Central memory CD8-positive, alpha-beta T cell (primary cell): ENCODE data around the gene ADGRB2.
"Not testable (repeated sequence)": the region's sequence is repeated elsewhere in the genome, so short reads cannot be mapped to it uniquely, and the experiment has no call there.

Experiments
- ATAC-seq: fragments of 150-1000 bp; cut with Tn5 transposase; replicated peaks from 2 replicates; pipeline ENCODE4 v1.10.0; 2022; ENCODE audit warnings: mild to moderate bottlenecking, moderate FRiP score, moderate number of reproducible peaks; ENCODE audit not compliant: poor library complexity, severe bottlenecking; ENCODE audit errors: extremely low read depth
- DNase-seq, 2 donors: peaks; one replicate each; pipeline ENCODE4 v3.0.0; 2021; ENCODE audit warnings: low spot score in 2 of 2
- H3K27ac Mint-ChIP-seq: one replicate; pipeline ENCODE4 v1.8.0; 2022; ENCODE audit warnings: low read depth, mild to moderate bottlenecking, moderate library complexity, mixed read lengths
- H3K27me3 Mint-ChIP-seq: one replicate; pipeline ENCODE4 v1.8.0; 2022; ENCODE audit warnings: mixed read lengths
- H3K36me3 Mint-ChIP-seq: one replicate; pipeline ENCODE4 v1.8.0; 2022; ENCODE audit warnings: mild to moderate bottlenecking, moderate library complexity, mixed read lengths; ENCODE audit not compliant: insufficient read depth
- H3K4me1 Mint-ChIP-seq: one replicate; pipeline ENCODE4 v1.8.0; 2022; ENCODE audit warnings: mixed read lengths
- H3K4me3 Mint-ChIP-seq: one replicate; pipeline ENCODE4 v1.8.0; 2022; ENCODE audit warnings: mild to moderate bottlenecking, moderate library complexity, mixed read lengths
- H3K9me3 Mint-ChIP-seq: one replicate; pipeline ENCODE4 v1.8.0; 2022; ENCODE audit warnings: mixed read lengths

The ADGRB2 gene

GRCh38 chr1:31712630-31713029, 51.5 kb downstream of the ADGRB2 start:
- peaks cover 21% of the 10 kb centered on the region for H3K4me1 Mint-ChIP-seq
- no peak for ATAC-seq
- H3K4me3 Mint-ChIP-seq = no peak overlapping the region
- H3K9me3 Mint-ChIP-seq = no peaks in the 10 kb centered on the region
- H3K36me3 Mint-ChIP-seq = peaks cover 1% of the 10 kb centered on the region
- H3K27ac Mint-ChIP-seq = no peak overlapping the region
- no peak for DNase-seq
- H3K27me3 Mint-ChIP-seq = peaks cover 69% of the 10 kb centered on the region

DNA sequence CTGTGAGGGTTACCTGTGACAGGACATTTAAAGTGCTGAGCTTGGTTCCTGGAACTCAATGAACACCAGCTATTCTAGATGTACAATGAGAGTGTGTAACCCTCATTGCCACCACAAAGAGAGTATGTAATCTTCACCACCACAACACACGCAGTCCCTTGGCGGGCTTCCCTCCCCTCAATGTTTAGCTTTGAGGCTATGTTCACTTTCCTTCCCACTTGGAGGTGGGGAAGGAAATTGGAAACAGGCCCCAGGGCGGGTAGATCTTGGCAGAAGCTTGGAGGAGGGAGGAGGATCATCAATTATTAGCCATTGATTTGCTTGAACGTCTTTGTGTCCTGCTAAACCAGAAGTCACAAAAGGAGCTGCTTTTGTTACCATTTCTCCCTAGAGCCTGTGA, 52.1 kb downstream of the ADGRB2 start:
- peaks cover 24% of the 10 kb centered on the region for H3K4me1 Mint-ChIP-seq
- DNase-seq (no peak), ATAC-seq (no peak)
- peaks cover 64% of the 10 kb centered on the region for H3K27me3 Mint-ChIP-seq
- H3K36me3 Mint-ChIP-seq = peaks cover 1% of the 10 kb centered on the region
- no peak overlapping the region for H3K27ac Mint-ChIP-seq
- no peak overlapping the region for H3K4me3 Mint-ChIP-seq
- no peaks in the 10 kb centered on the region for H3K9me3 Mint-ChIP-seq

DNA sequence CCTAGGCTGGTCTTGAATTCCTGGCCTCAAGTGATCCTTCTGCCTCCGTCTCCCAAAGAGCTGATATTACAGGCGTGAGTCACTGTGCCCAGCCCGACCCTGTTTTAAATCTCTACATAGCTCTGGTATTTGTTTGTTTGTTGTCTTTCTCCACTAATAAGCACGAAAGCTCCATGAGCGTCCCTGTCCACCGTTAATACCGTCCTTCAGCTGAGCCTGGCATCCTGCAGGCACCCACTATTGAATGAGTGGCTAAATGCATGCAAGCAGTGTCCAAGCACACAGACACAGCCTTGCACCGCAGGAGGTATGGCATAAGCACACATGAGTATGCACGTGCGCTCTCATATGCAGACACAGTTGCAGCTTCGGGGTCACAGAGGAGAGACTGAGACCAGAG, 55.8 kb downstream of the ADGRB2 start:
- no peak for ATAC-seq
- no peak for DNase-seq
- H3K9me3 Mint-ChIP-seq = no peaks in the 10 kb centered on the region
- H3K36me3 Mint-ChIP-seq = no peaks in the 10 kb centered on the region
- no peak overlapping the region for H3K4me3 Mint-ChIP-seq
- H3K27ac Mint-ChIP-seq = peak overlapping the region; percentile 3
- peaks cover 23% of the 10 kb centered on the region for H3K4me1 Mint-ChIP-seq
- H3K27me3 Mint-ChIP-seq = peaks cover 28% of the 10 kb centered on the region

DNA sequence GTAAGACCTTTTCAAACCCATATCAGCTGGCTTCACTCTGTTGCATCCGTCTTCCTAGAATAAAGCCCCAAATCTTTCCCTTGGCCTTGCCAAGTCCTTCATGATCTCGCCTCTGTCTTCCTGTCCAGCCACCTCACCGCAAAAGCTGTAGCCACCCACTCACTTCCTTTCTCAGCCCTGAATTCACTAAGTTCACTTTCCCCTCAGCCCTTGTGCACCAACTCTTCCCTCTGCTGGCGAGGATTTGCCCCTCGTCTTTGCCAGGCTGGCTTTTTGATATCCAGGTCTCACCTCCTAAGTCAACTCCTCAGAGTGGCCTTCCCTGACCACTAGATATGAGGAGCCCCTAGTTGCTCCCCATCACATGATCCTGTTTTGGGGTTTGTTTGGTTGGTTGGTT, 56.4 kb downstream of the ADGRB2 start:
- Mint-ChIP-seq H3K4me1 (peaks cover 23% of the 10 kb centered on the region), H3K4me3 (no peak overlapping the region), H3K27ac (no peak overlapping the region), H3K9me3 (no peaks in the 10 kb centered on the region), H3K27me3 (peaks cover 22% of the 10 kb centered on the region), H3K36me3 (no peaks in the 10 kb centered on the region)
- ATAC-seq = no peak
- no peak for DNase-seq

DNA sequence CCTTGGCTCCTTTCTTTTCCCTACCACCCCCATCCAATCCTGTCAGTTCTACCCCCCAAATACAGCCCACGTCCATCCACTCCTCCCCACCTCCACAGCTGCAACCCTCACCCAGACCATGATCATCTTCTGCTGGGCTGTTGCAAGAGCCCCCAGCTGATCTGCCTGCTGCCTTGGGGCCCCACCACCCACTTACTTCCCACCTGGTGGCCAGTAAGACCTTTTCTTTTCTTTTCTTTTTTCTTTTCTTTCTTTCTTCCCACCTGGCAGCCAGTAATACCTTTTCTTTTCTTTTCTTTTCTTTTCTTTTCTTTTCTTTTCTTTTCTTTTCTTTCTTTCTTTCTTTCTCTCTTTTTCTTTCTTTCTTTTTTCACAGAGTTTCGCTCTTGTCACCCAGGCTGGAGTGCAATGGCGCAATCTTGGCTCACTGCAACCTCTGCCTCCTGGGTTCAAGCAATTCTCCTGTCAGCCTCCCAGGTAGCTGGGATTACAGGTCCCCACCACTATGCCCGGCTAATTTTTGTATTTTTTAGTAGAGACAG, 57.0 kb downstream of the ADGRB2 start:
- Mint-ChIP-seq H3K27me3 (peaks cover 16% of the 10 kb centered on the region), H3K4me1 (peaks cover 23% of the 10 kb centered on the region)
- H3K4me3 Mint-ChIP-seq, H3K9me3 Mint-ChIP-seq, H3K36me3 Mint-ChIP-seq, DNase-seq, ATAC-seq, H3K27ac Mint-ChIP-seq: not testable (repeated sequence)

- ATAC-seq (no peak), DNase-seq (no peak)
- Mint-ChIP-seq H3K36me3 (no peaks in the 10 kb centered on the region), H3K4me1 (peaks cover 23% of the 10 kb centered on the region), H3K27ac (no peak overlapping the region), H3K9me3 (no peaks in the 10 kb centered on the region), H3K4me3 (no peak overlapping the region), H3K27me3 (peaks cover 13% of the 10 kb centered on the region)
Measured at GRCh38 chr1:31706384-31707058, 57.6 kb downstream of the ADGRB2 start.

DNA sequence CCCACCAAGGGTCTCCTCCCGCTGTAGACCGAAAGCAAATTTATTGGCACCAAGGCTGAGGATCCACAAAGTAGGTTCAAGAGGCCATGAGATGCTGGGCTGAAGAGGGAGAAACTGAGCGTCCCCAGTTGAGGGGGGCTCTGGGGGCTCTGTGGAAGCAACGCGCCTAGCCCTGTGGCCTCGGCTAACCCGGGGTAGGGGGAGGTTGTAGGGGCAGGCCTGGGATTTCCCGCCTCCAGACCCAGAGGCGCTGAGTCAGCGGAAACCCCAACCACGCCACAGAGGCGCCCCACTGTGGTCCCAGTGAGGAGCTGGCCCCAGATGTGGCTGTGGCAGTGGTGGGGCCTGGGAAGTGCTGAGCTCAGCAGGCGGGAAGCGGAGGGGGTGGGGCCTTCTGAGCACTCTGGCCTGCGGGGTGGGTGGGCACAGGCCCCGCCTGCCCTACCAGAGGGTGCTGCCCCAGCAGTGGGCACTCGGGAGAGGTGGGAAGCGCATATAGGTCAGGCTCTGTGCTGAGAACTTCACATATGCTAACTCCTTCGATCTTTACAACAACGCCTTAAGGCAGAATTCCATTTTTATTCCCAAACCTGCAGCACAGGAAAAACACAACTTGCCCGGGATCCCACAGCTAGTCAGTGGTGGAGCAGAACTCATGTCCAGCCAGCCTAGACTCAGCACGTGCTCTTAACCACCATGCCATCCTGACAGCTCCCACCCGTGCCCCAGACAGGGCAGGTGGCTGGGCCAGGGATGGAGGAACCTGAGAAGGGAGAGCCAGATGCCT, 58.9 kb downstream of the ADGRB2 start:
- H3K9me3 Mint-ChIP-seq = no peaks in the 10 kb centered on the region
- peak overlapping the region; percentile 42 for H3K4me3 Mint-ChIP-seq
- ATAC-seq = peak; percentile 85
- no peak overlapping the region for H3K27ac Mint-ChIP-seq
- no peaks in the 10 kb centered on the region for H3K36me3 Mint-ChIP-seq
- H3K27me3 Mint-ChIP-seq = peaks cover 13% of the 10 kb centered on the region
- DNase-seq = peak in 1 of 2 donors; percentile 53
- peaks cover 34% of the 10 kb centered on the region for H3K4me1 Mint-ChIP-seq

DNA sequence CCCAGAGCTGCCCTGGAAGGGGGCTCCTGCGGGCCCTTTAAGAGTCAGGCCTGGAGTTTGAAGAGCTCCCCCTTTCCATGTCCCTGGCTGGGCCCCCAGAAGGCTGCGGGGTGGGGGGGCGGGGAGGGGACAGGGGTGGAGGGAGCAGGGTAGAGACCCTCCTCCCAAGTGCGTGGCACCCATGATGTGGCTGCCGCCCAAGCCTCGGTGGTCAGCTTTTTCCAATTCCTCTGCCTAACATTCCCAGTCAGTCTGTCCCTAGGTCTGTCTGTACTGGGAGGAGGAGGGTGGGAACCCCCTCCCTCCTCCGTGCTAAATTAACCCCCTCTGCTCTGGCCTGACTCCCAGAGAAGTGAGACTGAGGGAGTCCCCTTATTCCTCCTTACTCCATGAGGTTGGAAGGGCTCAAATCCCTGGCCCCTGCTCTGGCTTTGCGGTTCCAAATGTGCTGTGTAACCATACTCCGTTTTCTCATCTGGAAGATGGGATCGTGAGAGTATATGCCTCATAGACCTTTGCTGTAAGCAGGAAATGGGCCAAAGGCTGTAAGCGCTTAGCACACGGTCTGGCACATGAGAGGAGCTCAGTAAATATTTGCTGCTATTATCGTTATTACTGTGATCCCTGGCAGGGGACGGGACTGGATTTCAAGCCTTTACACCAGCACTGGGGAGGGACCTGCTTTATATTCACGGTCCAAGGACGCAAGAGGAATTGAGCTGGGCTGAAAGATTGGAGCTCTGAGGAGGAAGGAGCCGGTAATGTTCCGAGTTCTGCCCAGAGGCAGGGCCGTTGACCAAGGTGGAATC, 59.7 kb downstream of the ADGRB2 start:
- Mint-ChIP-seq H3K27ac (no peak overlapping the region), H3K4me3 (peak overlapping the region; percentile 42), H3K9me3 (no peaks in the 10 kb centered on the region), H3K27me3 (peaks cover 12% of the 10 kb centered on the region), H3K4me1 (peaks cover 40% of the 10 kb centered on the region), H3K36me3 (no peaks in the 10 kb centered on the region)
- DNase-seq (no peak), ATAC-seq (no peak)

DNA sequence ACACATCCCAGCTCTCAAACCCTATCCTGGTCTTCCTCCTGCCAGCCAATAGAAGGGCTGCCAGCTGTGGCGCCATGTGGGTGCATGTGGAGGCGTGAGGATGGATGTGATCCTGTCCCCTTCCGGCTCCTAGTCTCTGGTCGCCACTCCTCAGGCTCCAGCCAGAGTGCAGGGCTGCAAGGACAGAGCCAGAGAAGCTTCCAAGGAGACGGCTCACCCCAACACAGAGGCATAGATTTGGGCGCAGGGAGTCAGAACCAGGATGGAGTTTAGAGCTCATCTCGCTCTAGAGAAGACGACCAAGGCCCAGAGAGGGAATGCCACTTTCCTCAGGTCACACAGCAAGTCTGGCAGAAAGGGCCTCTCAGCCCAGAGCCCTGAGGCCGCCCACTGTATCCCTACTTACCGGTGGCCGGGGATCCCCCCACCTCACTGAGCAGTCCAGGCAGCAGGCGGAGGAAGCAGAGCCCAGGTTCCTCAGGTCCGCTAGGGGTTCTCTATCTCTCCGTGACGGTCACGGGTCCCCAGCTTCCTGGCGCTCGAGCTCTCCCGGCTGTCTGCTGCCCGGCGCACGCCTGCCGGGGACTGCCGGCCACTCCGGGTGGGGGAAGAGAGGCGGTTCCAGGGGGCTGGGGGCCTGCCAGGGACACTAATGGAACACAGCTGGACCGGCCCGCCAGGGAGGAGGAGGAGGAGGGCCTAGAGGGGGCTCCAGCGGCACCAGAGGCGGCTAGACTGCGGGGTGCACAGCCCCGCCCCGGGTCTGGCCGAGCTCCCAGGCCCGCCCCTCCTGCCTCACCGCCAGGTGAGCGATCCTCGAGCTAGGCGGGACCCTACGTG, 60.5 kb downstream of the ADGRB2 start, which contains the start of gene COL16A1:
COL16A1 (minus strand) TSS at position 587 of the 840 bp plus-strand sequence. CDS start 1,824 bp downstream, outside the sequence.
- ATAC-seq (no peak), DNase-seq (no peak)
- peak within 1 kb of the TSS; percentile 42 for H3K4me3 Mint-ChIP-seq
- no peaks in the 10 kb centered on the region for H3K9me3 Mint-ChIP-seq
- peaks cover 4% of the 10 kb centered on the region for H3K27me3 Mint-ChIP-seq
- H3K27ac Mint-ChIP-seq = no peak within 1 kb of the TSS
- H3K4me1 Mint-ChIP-seq = peaks cover 47% of the 10 kb centered on the region
- H3K36me3 Mint-ChIP-seq = no peaks in the 10 kb centered on the region

DNA sequence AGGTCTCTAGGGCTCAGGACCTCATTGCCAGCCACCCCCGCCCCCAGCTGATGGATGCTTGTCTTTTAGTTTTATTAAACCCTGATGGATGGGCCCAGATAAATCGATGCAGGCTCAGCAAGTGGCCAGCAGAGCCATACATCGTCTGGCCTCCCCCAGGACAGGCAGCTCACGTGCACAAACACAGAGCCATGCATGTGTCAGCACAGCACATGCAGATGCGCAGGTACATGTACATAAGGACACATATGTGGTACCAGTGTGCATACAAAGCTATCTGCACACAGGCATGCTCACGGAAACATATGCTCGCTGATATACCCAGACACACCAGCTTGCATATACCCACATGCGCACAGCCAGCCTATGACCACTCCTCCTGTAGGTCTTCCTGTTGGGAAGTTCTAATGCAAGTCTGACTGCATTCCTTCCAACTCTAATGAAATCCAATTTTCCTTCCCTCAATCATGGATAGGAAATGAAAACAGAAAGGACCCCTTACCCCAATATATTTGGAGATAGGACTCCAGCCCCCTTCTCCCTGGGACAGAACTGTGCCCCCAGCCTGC, 61.2 kb downstream of the ADGRB2 start:
- peaks cover 50% of the 10 kb centered on the region for H3K4me1 Mint-ChIP-seq
- no peaks in the 10 kb centered on the region for H3K36me3 Mint-ChIP-seq
- no peaks in the 10 kb centered on the region for H3K27me3 Mint-ChIP-seq
- H3K4me3 Mint-ChIP-seq = no peak overlapping the region
- no peak overlapping the region for H3K27ac Mint-ChIP-seq
- ATAC-seq = no peak
- no peak for DNase-seq
- H3K9me3 Mint-ChIP-seq = no peaks in the 10 kb centered on the region

GRCh38 chr1:31701091-31701736, 62.9 kb downstream of the ADGRB2 start:
- H3K36me3 Mint-ChIP-seq = no peaks in the 10 kb centered on the region
- H3K27ac Mint-ChIP-seq = no peak overlapping the region
- DNase-seq (no peak), ATAC-seq (no peak)
- H3K9me3 Mint-ChIP-seq = no peaks in the 10 kb centered on the region
- H3K4me1 Mint-ChIP-seq = peaks cover 54% of the 10 kb centered on the region
- no peak overlapping the region for H3K4me3 Mint-ChIP-seq
- no peaks in the 10 kb centered on the region for H3K27me3 Mint-ChIP-seq
